Hepatocyte (in vitro differentiated cells): ENCODE results near the gene SCG3. TPM values are rescaled to one million over a fixed set of nuclear protein-coding genes. Genes with fewer than 3 reads are reported as not detected.

Experiments
- DNase-seq: peaks from one replicate; pipeline ENCODE4 v3.0.0-alpha.2; 2016; ENCODE audit warnings: low spot score
- H2AFZ ChIP-seq: fragments of 200-600 bp; sonication (generic); 2 replicates; pipeline ENCODE4 v1.6.0; 2016; ENCODE audit warnings: antibody characterized with exemption, mild to moderate bottlenecking
- H3K27ac ChIP-seq: fragments of 200-600 bp; sonication (generic); 2 replicates; pipeline ENCODE4 v1.5.1; 2016; ENCODE audit warnings: mild to moderate bottlenecking
- H3K27me3 ChIP-seq: fragments of 200-600 bp; sonication (generic); 2 replicates; pipeline ENCODE4 v1.6.1; 2016
- H3K36me3 ChIP-seq: fragments of 200-600 bp; sonication (generic); replicated peaks from 2 replicates; pipeline ENCODE4 v1.5.1; 2016; ENCODE audit warnings: low read depth; ENCODE audit not compliant: insufficient read depth
- H3K4me1 ChIP-seq: fragments of 200-600 bp; sonication (generic); 2 replicates; pipeline ENCODE4 v1.5.1; 2016; ENCODE audit warnings: mild to moderate bottlenecking, moderate library complexity; ENCODE audit not compliant: insufficient read depth
- H3K4me2 ChIP-seq: fragments of 200-600 bp; sonication (generic); 2 replicates; pipeline ENCODE4 v1.6.0; 2016
- H3K4me3 ChIP-seq: fragments of 200-600 bp; sonication (generic); 2 replicates; pipeline ENCODE4 v1.5.1; 2016; ENCODE audit warnings: mild to moderate bottlenecking
- H3K79me2 ChIP-seq: fragments of 200-600 bp; sonication (generic); 2 replicates; pipeline ENCODE4 v1.6.0; 2017; ENCODE audit warnings: mild to moderate bottlenecking
- H3K9me2 ChIP-seq: fragments of 200-600 bp; sonication (generic); replicated peaks from 2 replicates; pipeline ENCODE4 v1.6.0; 2017; ENCODE audit warnings: mild to moderate bottlenecking; ENCODE audit not compliant: insufficient read depth
- H3K9me3 ChIP-seq: fragments of 200-600 bp; sonication (generic); 2 replicates; pipeline ENCODE4 v1.5.1; 2016; ENCODE audit warnings: low read depth, mild to moderate bottlenecking
- H4K20me1 ChIP-seq: fragments of 200-600 bp; sonication (generic); 2 replicates; pipeline ENCODE4 v1.6.0; 2016; ENCODE audit warnings: mild to moderate bottlenecking; ENCODE audit not compliant: insufficient read depth, poor library complexity, severe bottlenecking
- EZH2 ChIP-seq: fragments of 200-600 bp; sonication (generic); IDR thresholded peaks from 2 replicates; pipeline ENCODE4 v1.6.1; 2016; ENCODE audit warnings: antibody characterized with exemption, mild to moderate bottlenecking, borderline replicate concordance
- EZH2phosphoT487 ChIP-seq: fragments of 200-600 bp; sonication (generic); IDR thresholded peaks from one replicate; pipeline ENCODE4 v1.6.1; 2018; ENCODE audit warnings: antibody characterized with exemption, mild to moderate bottlenecking, low read depth, moderate library complexity; ENCODE audit not compliant: unreplicated experiment, severe bottlenecking
- WGBS: methylation state at CpG from one replicate; pipeline ENCODE4 v1.1.6; 2016; ENCODE audit warnings: low lambda C conversion rate; ENCODE audit errors: missing lambda C conversion rate; 5-methylcytosine and 5-hydroxymethylcytosine counted together
- polyA plus RNA-seq: library from polyadenylated mRNA; unstranded; fragments of >200 nt; fragmentation: Nextera tagmentation; extraction: Ambion mirVana; gene quantifications from 2 replicates; pipeline ENCODE4 v1.2.1, GENCODE V29; 2016
- total RNA-seq: library from RNA; depleted of rRNA; stranded (reverse); fragments of >200 nt; gene quantifications from 2 replicates; pipeline ENCODE4 v1.2.3, GENCODE V29; 2014
- TF ChIP-seq, protein P1 (sequence below): fragments of 200-600 bp; sonication (generic); IDR thresholded peaks from 2 replicates; pipeline ENCODE4 v1.5.1; 2016; ENCODE audit warnings: antibody characterized with exemption, mild to moderate bottlenecking; ENCODE audit not compliant: poor library complexity

The SCG3 gene
- total and polyA plus RNA-seq, 2 experiments from 2014 or later, result 0.11 to 0.20 TPM

DNA sequence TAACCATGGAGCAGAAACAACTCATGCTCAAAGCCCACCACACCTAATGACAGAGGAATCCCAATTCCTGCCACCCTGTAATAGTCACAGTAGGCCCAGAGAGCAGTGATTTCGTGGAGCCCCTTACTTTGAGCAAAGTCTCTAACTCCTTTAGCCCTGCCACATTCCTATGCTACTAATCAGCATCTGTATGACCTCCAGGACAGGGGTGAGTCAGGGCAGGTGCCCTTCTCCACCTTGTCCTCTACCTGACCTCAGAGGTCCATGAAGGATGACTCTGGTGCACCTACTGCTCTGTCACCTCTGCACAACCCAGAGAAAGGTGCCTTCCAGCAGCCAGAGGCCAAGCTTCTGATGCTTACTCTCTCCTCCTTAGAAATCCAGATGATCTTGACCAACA lies 6.1 kb upstream of the SCG3 start:
- H3K27ac ChIP-seq, result no peak overlapping the region
- no peaks in the 10 kb centered on the region for H3K36me3 ChIP-seq
- H3K4me2 ChIP-seq, result no peak overlapping the region
- H3K4me3 ChIP-seq, result no peak overlapping the region
- H3K27me3 ChIP-seq, result peaks cover 8% of the 10 kb centered on the region
- DNase-seq, result no peak
- H3K9me2 ChIP-seq, result no peaks in the 10 kb centered on the region
- no peaks in the 10 kb centered on the region for H3K79me2 ChIP-seq
- H3K9me3 ChIP-seq, result no peaks in the 10 kb centered on the region
- no peak overlapping the region for H2AFZ ChIP-seq
- no peaks in the 10 kb centered on the region for H4K20me1 ChIP-seq
- no peak for TF ChIP-seq EZH2phosphoT487
- no peak for TF ChIP-seq EZH2
- TF ChIP-seq, protein P1, sequence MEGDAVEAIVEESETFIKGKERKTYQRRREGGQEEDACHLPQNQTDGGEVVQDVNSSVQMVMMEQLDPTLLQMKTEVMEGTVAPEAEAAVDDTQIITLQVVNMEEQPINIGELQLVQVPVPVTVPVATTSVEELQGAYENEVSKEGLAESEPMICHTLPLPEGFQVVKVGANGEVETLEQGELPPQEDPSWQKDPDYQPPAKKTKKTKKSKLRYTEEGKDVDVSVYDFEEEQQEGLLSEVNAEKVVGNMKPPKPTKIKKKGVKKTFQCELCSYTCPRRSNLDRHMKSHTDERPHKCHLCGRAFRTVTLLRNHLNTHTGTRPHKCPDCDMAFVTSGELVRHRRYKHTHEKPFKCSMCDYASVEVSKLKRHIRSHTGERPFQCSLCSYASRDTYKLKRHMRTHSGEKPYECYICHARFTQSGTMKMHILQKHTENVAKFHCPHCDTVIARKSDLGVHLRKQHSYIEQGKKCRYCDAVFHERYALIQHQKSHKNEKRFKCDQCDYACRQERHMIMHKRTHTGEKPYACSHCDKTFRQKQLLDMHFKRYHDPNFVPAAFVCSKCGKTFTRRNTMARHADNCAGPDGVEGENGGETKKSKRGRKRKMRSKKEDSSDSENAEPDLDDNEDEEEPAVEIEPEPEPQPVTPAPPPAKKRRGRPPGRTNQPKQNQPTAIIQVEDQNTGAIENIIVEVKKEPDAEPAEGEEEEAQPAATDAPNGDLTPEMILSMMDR, result no peak
- no peaks in the 10 kb centered on the region for H3K4me1 ChIP-seq
- 43% methylated on average over 1 of the region's 1 CpG for WGBS

DNA sequence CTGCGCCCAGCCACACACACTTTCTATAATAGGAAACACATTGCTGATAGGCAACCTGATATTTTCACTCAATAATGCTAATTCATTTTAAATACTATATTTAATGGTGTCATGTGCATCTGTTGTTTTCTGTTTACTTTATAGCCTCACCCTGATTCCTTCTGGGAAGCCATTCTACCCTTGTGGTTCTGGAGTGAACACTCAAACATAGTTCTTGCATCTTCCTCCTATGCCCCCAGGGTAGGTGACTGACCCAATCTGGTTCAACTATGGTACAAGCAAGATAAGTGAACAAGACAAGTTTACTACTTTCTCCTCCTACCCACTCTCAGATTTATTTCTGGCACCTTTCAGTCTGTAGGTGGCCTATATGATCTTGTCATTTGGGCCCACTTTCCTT lies 4.3 kb upstream of the SCG3 start:
- no peak for DNase-seq
- no peaks in the 10 kb centered on the region for H3K36me3 ChIP-seq
- no peak overlapping the region for H3K27ac ChIP-seq
- TF ChIP-seq, protein P1, result no peak
- TF ChIP-seq EZH2phosphoT487 (no peak), EZH2 (no peak)
- H3K4me2 ChIP-seq, result no peak overlapping the region
- no peaks in the 10 kb centered on the region for H3K4me1 ChIP-seq
- no peaks in the 10 kb centered on the region for H3K9me2 ChIP-seq
- no peaks in the 10 kb centered on the region for H3K79me2 ChIP-seq
- no peak overlapping the region for H3K4me3 ChIP-seq
- no peak overlapping the region for H2AFZ ChIP-seq
- no peaks in the 10 kb centered on the region for H3K9me3 ChIP-seq
- H3K27me3 ChIP-seq, result peaks cover 19% of the 10 kb centered on the region
- 81% methylated on average over 1 of the region's 1 CpG for WGBS
- no peaks in the 10 kb centered on the region for H4K20me1 ChIP-seq

DNA sequence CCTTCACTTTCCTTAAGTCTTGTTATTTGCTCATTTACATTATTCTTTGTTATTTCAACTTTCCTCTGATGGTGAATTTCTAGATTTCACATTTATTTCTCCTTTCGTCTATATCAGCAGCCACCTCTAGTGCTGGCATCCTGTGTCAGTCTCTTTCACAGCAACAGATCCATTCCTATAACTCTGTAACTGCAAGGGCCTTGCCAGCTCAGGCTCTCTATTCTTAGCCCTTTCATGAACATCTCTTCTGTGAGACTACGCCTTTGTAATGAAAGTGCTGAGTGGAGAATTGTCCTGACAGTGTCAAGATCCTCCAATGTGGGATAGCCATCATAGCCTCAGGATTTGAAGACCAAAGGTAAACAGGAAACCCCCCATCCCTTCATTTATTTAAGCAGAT lies 3.9 kb upstream of the SCG3 start:
- Histone ChIP-seq H3K4me2 (no peak overlapping the region), H2AFZ (no peak overlapping the region), H4K20me1 (no peaks in the 10 kb centered on the region), H3K27ac (no peak overlapping the region), H3K27me3 (peaks cover 20% of the 10 kb centered on the region), H3K4me1 (no peaks in the 10 kb centered on the region), H3K36me3 (no peaks in the 10 kb centered on the region), H3K9me2 (no peaks in the 10 kb centered on the region), H3K9me3 (no peaks in the 10 kb centered on the region), H3K79me2 (no peaks in the 10 kb centered on the region), H3K4me3 (no peak overlapping the region)
- 83% methylated on average over 2 of the region's 2 CpGs for WGBS
- DNase-seq, result no peak
- no peak for TF ChIP-seq EZH2
- no peak for TF ChIP-seq EZH2phosphoT487
- TF ChIP-seq, protein P1, result no peak

DNA sequence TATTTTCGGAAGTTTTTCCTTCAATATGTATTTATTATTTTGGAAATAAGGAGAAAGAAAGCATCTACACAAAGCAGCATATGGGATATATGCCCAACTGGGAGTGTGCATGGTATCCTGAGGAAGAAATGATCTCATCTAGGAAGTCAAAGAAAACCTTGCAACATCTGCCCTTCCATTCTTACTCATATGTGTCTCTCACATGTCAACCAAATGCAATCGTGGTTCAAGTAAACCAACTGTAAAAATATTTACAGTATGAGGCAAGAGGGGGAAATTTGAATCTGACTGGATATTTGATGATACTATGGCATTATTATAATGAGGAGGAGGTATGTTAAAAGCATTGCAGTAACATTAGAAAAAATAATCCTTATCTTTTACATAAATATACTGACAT lies 3.2 kb upstream of the SCG3 start:
- no peaks in the 10 kb centered on the region for H3K9me2 ChIP-seq
- H2AFZ ChIP-seq, result no peak overlapping the region
- WGBS, result 76% methylated on average over 2 of the region's 2 CpGs
- H3K79me2 ChIP-seq, result no peaks in the 10 kb centered on the region
- no peaks in the 10 kb centered on the region for H3K9me3 ChIP-seq
- H3K4me1 ChIP-seq, result no peaks in the 10 kb centered on the region
- H3K36me3 ChIP-seq, result no peaks in the 10 kb centered on the region
- H3K27ac ChIP-seq, result no peak overlapping the region
- TF ChIP-seq EZH2 (no peak), EZH2phosphoT487 (no peak)
- TF ChIP-seq, protein P1, result no peak
- peaks cover 20% of the 10 kb centered on the region for H3K27me3 ChIP-seq
- no peaks in the 10 kb centered on the region for H4K20me1 ChIP-seq
- H3K4me2 ChIP-seq, result no peak overlapping the region
- H3K4me3 ChIP-seq, result no peak overlapping the region
- no peak for DNase-seq
